Vagina (tissue), 2 donors: ENCODE measurements around the gene NAB1.

Experiments used
- CTCF ChIP-seq, 3 experiments: fragments of 450-650 bp in 2 of 3; fragments of 200-600 bp in 1 of 3; sonication (generic) in 1 of 3; IDR thresholded peaks; one replicate each; pipeline ENCODE4 v1.5.1; 2017 to 2019; ENCODE audit warnings: antibody characterized with exemption in 3 of 3, mild to moderate bottlenecking in 2 of 3, moderate library complexity in 2 of 3
- POLR2A ChIP-seq, 2 donors: fragments of 450-650 bp; IDR thresholded peaks; one replicate each; pipeline ENCODE4 v1.6.1; 2017; ENCODE audit warnings: antibody characterized with exemption in 2 of 2, mild to moderate bottlenecking in 2 of 2, moderate library complexity in 2 of 2
- POLR2AphosphoS5 ChIP-seq, 2 donors: sonication (generic); formaldehyde crosslinking; IDR thresholded peaks; one replicate each; pipeline ENCODE4 v1.9.0; 2017; ENCODE audit warnings: antibody characterized with exemption in 2 of 2, mild to moderate bottlenecking in 2 of 2, low read depth in 1 of 2; ENCODE audit not compliant: insufficient read depth in 1 of 2

DNA sequence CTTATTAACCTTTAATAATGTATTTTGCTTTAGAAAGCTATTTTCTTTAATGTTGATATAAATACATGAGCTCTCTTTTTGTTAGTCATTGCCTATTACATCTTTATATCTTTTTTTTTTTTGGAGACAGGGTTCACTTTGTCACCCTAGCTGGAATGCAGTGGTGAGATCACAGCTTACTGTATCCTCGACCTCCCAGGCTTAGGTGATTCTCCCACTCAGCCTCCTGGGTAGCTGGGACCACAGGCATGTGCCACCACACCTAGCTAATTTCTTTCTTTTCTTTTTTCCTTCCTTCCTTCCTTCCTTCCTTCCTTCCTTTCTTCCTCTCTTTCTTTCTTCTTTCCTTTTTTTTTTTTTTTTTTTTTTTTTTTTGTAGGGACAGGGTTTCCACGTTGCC, 15.4 kb downstream of the NAB1 start:
- TF ChIP-seq CTCF (IDR thresholded peaks at IDR 0.05) (no peak), POLR2A (IDR thresholded peaks at IDR 0.05) (no peak), POLR2AphosphoS5 (IDR thresholded peaks at IDR 0.05; ENCODE audit: insufficient read depth in 1 of 2, low read depth in 1 of 2) (no peak)
